Central memory CD8-positive, alpha-beta T cell (primary cell): ENCODE data around the gene ST3GAL5.

Experiments used
- ATAC-seq: fragments of 150-1000 bp; cut with Tn5 transposase; replicated peaks from 2 replicates; pipeline ENCODE4 v1.10.0; 2022; ENCODE audit warnings: mild to moderate bottlenecking, moderate FRiP score, moderate number of reproducible peaks; ENCODE audit not compliant: poor library complexity, severe bottlenecking; ENCODE audit errors: extremely low read depth
- DNase-seq, 2 donors: peaks; one replicate each; pipeline ENCODE4 v3.0.0; 2021; ENCODE audit warnings: low spot score in 2 of 2
- H3K27ac Mint-ChIP-seq: one replicate; pipeline ENCODE4 v1.8.0; 2022; ENCODE audit warnings: low read depth, mild to moderate bottlenecking, moderate library complexity, mixed read lengths
- H3K27me3 Mint-ChIP-seq: one replicate; pipeline ENCODE4 v1.8.0; 2022; ENCODE audit warnings: mixed read lengths
- H3K36me3 Mint-ChIP-seq: one replicate; pipeline ENCODE4 v1.8.0; 2022; ENCODE audit warnings: mild to moderate bottlenecking, moderate library complexity, mixed read lengths; ENCODE audit not compliant: insufficient read depth
- H3K4me1 Mint-ChIP-seq: one replicate; pipeline ENCODE4 v1.8.0; 2022; ENCODE audit warnings: mixed read lengths
- H3K4me3 Mint-ChIP-seq: one replicate; pipeline ENCODE4 v1.8.0; 2022; ENCODE audit warnings: mild to moderate bottlenecking, moderate library complexity, mixed read lengths
- H3K9me3 Mint-ChIP-seq: one replicate; pipeline ENCODE4 v1.8.0; 2022; ENCODE audit warnings: mixed read lengths

Gene ST3GAL5

DNA sequence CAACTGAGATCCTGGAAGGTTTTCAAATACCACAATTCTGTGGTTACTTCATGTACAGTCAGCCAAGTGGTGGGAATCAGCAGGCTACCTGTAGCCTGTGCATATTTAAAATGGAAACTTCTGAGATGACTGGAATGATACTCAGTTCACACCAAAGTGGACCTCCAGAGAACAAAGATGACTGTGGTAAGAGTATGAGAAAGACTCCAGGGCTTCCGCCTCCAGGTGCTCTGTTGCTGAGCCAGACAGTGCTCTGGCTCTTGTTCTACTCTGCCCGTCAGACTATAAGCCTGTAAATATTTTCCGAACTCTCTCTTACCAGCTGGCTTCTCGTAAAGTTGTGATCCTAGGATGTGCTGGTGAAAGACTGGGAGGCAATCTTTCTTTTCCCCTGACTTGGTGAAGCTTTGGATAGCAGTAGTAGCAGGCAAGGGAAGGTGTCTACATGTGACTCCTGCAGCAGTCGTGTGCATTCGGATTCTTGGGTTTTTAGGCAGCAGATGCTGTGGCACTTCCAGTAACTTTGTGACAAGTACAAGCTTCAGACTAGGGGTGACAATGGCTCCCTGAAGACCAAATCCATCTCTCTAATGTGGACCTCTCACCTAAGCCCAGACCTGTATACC, 23.1 kb downstream of the ST3GAL5 start:
- H3K27me3 Mint-ChIP-seq, result no peaks in the 10 kb centered on the region
- peaks cover 18% of the 10 kb centered on the region for H3K36me3 Mint-ChIP-seq
- no peak overlapping the region for H3K4me3 Mint-ChIP-seq
- H3K4me1 Mint-ChIP-seq, result peaks cover 48% of the 10 kb centered on the region
- ATAC-seq, result no peak
- peak overlapping the region; percentile 14 for H3K27ac Mint-ChIP-seq
- DNase-seq, result no peak
- no peaks in the 10 kb centered on the region for H3K9me3 Mint-ChIP-seq

DNA sequence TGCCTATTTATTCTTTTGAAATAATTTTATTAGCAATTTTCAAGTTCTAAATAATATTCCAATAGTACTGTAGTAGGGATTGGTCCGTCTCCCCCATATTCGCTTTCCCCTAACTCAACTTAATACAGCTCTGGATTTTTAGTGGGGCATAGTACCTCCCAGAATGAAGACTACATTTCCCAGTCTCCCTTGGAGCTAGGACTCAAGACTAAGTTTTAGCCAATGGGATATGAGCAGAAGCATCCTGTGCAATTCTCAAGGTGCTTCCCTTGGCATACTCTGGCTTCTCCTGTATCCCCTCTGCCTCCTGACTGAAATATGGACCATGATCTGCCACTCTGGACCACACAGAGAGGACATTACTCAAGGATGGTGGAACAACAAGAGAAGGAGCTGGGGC, 24.1 kb downstream of the ST3GAL5 start:
- peak overlapping the region; percentile 14 for H3K27ac Mint-ChIP-seq
- H3K4me3 Mint-ChIP-seq, result no peak overlapping the region
- peaks cover 18% of the 10 kb centered on the region for H3K36me3 Mint-ChIP-seq
- H3K9me3 Mint-ChIP-seq, result no peaks in the 10 kb centered on the region
- DNase-seq (no peak), ATAC-seq (no peak)
- peaks cover 48% of the 10 kb centered on the region for H3K4me1 Mint-ChIP-seq
- no peaks in the 10 kb centered on the region for H3K27me3 Mint-ChIP-seq

- Mint-ChIP-seq H3K36me3 (peaks cover 14% of the 10 kb centered on the region), H3K9me3 (no peaks in the 10 kb centered on the region), H3K4me1 (peaks cover 51% of the 10 kb centered on the region), H3K27me3 (no peaks in the 10 kb centered on the region), H3K4me3 (peak overlapping the region; percentile 71), H3K27ac (peak overlapping the region; percentile 99)
- ATAC-seq, result peak; percentile 95
- DNase-seq, result peak; percentile 40 to 70
These were observed 26.4 kb downstream of the ST3GAL5 start for GRCh38 chr2:85862426-85862825.

DNA sequence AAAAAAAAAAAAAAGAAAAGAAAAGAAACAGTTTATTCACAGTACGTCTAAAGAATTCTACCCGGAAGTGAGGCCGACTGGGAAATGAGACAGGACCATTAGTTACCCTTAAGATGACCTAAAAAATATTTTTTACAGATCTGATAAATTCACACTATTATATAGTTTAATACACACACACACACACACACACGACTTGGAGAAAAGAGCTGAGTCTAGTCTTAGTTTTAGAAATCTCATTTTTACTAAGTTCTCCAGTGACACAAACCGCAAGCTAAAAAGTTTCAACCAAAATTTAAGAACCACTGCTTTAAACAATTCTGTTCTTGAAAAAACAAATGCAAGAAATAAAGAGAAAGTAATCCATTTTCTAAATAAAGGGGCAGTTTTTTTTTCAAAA, 27.1 kb downstream of the ST3GAL5 start:
- peaks cover 45% of the 10 kb centered on the region for H3K4me1 Mint-ChIP-seq
- peak overlapping the region; percentile 71 for H3K4me3 Mint-ChIP-seq
- H3K27ac Mint-ChIP-seq, result peak overlapping the region; percentile 99
- no peaks in the 10 kb centered on the region for H3K27me3 Mint-ChIP-seq
- no peaks in the 10 kb centered on the region for H3K9me3 Mint-ChIP-seq
- H3K36me3 Mint-ChIP-seq, result peaks cover 14% of the 10 kb centered on the region
- ATAC-seq, result no peak
- DNase-seq, result no peak

DNA sequence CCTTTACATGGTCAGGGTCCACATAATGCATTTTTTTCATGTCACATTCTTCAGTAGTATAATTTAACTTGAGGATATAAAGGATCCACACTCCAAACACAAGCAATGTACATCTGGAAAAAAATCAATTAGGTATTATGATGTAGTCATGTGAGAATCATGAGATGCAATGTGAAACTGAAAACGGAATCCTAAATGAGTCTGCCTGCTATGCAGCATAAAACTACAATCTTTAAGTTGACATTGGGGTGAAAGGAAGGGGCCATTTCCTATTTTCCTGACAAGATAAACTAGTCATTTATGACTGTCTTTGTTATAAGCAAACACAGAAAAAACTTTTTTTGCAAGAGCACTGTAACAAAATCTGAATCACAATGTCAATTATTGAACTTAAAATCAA, 27.6 kb downstream of the ST3GAL5 start:
- no peaks in the 10 kb centered on the region for H3K9me3 Mint-ChIP-seq
- peak overlapping the region; percentile 99 for H3K27ac Mint-ChIP-seq
- H3K4me3 Mint-ChIP-seq, result peak overlapping the region; percentile 71
- DNase-seq, result no peak
- peaks cover 14% of the 10 kb centered on the region for H3K36me3 Mint-ChIP-seq
- peak; percentile 35 for ATAC-seq
- no peaks in the 10 kb centered on the region for H3K27me3 Mint-ChIP-seq
- H3K4me1 Mint-ChIP-seq, result peaks cover 40% of the 10 kb centered on the region

DNA sequence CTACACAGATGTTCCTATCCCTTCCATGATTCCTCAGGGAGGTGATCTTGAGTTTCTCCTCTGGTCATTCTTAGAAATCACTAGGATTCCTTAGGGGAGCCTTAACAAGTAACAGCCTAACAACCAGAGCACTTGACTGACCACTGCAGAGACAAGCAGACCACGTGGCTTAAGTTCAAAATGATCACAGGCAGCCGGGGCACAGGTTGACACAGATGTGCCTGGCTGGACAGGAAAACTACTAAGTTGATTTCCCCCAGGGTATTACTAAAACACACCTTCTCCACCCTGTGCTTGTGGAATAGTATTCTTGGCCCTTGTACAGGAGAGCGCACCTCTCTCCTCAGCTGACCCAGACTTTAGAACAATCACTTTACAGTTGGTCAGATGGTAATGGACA, 29.9 kb downstream of the ST3GAL5 start:
- ATAC-seq (no peak), DNase-seq (no peak)
- H3K9me3 Mint-ChIP-seq, result peaks cover 11% of the 10 kb centered on the region
- no peak overlapping the region for H3K4me3 Mint-ChIP-seq
- H3K27me3 Mint-ChIP-seq, result no peaks in the 10 kb centered on the region
- H3K36me3 Mint-ChIP-seq, result peaks cover 15% of the 10 kb centered on the region
- H3K4me1 Mint-ChIP-seq, result peaks cover 47% of the 10 kb centered on the region
- H3K27ac Mint-ChIP-seq, result peak overlapping the region; percentile 55

GRCh38 chr2:85854897-85855296, 33.9 kb downstream of the ST3GAL5 start:
- H3K9me3 Mint-ChIP-seq, result peaks cover 11% of the 10 kb centered on the region
- no peak for DNase-seq
- H3K27me3 Mint-ChIP-seq, result no peaks in the 10 kb centered on the region
- no peak for ATAC-seq
- peaks cover 28% of the 10 kb centered on the region for H3K36me3 Mint-ChIP-seq
- peak overlapping the region; percentile 98 for H3K27ac Mint-ChIP-seq
- H3K4me3 Mint-ChIP-seq, result no peak overlapping the region
- peaks cover 58% of the 10 kb centered on the region for H3K4me1 Mint-ChIP-seq

DNA sequence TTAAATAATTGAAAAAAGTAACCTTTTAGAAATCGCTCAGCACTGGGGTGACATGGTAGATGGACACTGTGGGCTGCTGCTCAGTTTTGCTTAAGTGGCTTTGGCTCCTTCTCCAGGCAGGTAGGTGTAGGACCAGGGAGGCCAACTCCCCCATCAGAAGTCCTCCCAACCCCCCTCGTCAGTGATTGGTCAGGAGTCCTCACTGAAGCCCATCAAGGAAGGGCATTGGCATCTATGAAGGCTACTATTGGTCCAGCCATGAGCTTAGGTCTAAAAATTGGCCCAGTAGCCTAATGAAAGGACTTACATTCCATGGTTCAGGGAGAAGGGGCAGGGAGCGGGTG, 34.7 kb downstream of the ST3GAL5 start:
- Mint-ChIP-seq H3K4me1 (peaks cover 63% of the 10 kb centered on the region), H3K27me3 (no peaks in the 10 kb centered on the region), H3K9me3 (peaks cover 11% of the 10 kb centered on the region), H3K4me3 (peak overlapping the region; percentile 82), H3K27ac (peak overlapping the region; percentile 98), H3K36me3 (peaks cover 30% of the 10 kb centered on the region)
- ATAC-seq, result no peak
- peak in 1 of 2 donors; percentile 14 for DNase-seq

DNA sequence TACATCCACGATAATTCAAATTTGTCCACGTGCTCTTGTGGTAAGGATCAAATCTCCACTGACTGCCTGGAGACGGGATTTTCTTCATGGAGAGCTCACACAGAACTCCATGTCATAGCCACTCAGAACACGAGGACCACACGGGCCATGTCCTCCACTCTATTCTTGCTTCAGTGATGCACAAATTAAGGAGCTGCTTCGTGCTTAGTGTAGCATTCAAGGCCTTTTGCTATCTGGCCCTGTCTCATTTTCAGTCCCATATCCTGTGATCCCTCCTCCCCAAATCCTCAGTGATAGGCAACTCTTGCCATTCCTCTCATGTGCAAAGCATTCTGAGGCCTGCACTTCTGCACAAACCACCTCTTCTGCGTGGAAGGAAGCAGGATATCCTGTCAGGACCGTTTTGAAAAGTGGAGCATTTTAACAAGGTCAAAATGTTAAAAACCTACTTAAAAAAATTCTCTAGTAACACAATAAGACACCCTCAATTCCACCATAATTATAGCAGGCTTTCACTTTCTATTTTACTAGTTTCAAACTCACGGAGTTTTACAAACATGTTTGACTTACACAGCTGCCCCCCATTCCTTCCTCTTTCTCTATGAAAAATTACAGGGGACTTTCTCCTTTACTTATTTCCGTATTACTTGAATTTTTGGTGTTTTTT, 35.2 kb downstream of the ST3GAL5 start:
- Mint-ChIP-seq H3K4me1 (peaks cover 64% of the 10 kb centered on the region), H3K27ac (peak overlapping the region; percentile 98), H3K36me3 (peaks cover 30% of the 10 kb centered on the region), H3K4me3 (peak overlapping the region; percentile 82), H3K27me3 (no peaks in the 10 kb centered on the region), H3K9me3 (peaks cover 11% of the 10 kb centered on the region)
- ATAC-seq (peak; percentile 55), DNase-seq (peak; percentile 18 to 21)

GRCh38 chr2:85852937-85853498, 35.8 kb downstream of the ST3GAL5 start:
- peak; percentile 52 to 87 for DNase-seq
- H3K27me3 Mint-ChIP-seq, result no peaks in the 10 kb centered on the region
- peaks cover 11% of the 10 kb centered on the region for H3K9me3 Mint-ChIP-seq
- peaks cover 30% of the 10 kb centered on the region for H3K36me3 Mint-ChIP-seq
- peaks cover 69% of the 10 kb centered on the region for H3K4me1 Mint-ChIP-seq
- peak overlapping the region; percentile 98 for H3K27ac Mint-ChIP-seq
- ATAC-seq, result peak; percentile 95
- peak overlapping the region; percentile 82 for H3K4me3 Mint-ChIP-seq

DNA sequence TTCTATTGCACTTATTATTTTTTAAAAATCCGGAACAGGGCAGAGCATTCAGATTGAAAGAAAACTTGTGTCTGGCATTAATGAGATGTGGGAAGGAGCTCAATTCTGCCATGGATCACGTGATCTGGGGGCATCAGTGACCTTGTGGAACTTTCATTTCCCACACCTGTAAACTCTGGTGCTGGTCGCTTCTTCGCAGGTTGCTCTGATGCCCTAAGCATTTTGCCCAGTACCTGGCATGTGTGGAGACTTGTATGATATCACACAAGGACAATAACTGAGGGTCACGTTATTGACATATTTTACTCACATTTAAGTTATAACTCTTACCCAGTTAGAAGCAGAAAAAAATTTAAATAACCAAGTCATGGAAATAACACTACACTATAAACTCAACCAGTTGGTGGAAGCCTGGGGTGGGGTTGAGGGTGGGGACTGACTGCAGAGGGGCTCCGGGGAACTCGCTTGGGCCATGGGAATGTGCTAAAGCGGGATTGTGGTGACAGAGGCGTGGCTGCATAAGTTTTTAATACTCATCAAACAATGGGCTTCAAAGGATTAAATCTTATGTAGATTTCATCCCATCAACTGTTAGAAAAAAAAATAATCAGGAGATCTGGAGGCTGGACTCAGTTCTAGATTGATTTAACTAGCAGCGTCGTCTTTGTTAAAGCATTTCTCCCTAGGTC, 36.5 kb downstream of the ST3GAL5 start:
- Mint-ChIP-seq H3K9me3 (peaks cover 11% of the 10 kb centered on the region), H3K4me3 (peak overlapping the region; percentile 82), H3K27me3 (no peaks in the 10 kb centered on the region), H3K36me3 (peaks cover 30% of the 10 kb centered on the region), H3K4me1 (peaks cover 65% of the 10 kb centered on the region), H3K27ac (peak overlapping the region; percentile 98)
- no peak for ATAC-seq
- peak in 1 of 2 donors; percentile 11 for DNase-seq

- Mint-ChIP-seq H3K4me1 (peaks cover 69% of the 10 kb centered on the region), H3K27ac (peak overlapping the region; percentile 98), H3K4me3 (peak overlapping the region; percentile 82), H3K27me3 (no peaks in the 10 kb centered on the region), H3K9me3 (peaks cover 11% of the 10 kb centered on the region), H3K36me3 (peaks cover 35% of the 10 kb centered on the region)
- no peak for ATAC-seq
- peak in 1 of 2 donors; percentile 14 for DNase-seq
These were observed 37.3 kb downstream of the ST3GAL5 start for GRCh38 chr2:85851253-85852151.
